Posterior vena cava (tissue), 2 donors: ENCODE data around the gene ASIC2. TPM values are rescaled to one million over a fixed set of nuclear protein-coding genes. Genes with fewer than 3 reads are reported as not detected.

Source experiments
- DNase-seq: peaks from one replicate; pipeline ENCODE4 v3.0.0-alpha.2; 2020; ENCODE audit warnings: low spot score
- intact Hi-C, 2 donors: fragments of 100-400 bp; cut with DNase I; formaldehyde crosslinking; loops; one replicate each; pipeline versions ENCODE4 v1.14.1 to v1.14.2; 2022 to 2023
- total RNA-seq, 2 donors: library from RNA; stranded (reverse); fragmentation: NEBNext Ultra II Directional; extraction: Animal tissue kit (Norgen Biotek cat#: 25700); gene quantifications; one replicate each; pipeline ENCODE4 v1.2.1, GENCODE V29; 2021
- donor health status: DM: yes; HTN: yes; CAD: no.
- donor health status: DM: yes; HTN: yes; CAD: no.

The ASIC2 gene
- total RNA-seq, 2 donors from 2014 or later, result not detected

DNA sequence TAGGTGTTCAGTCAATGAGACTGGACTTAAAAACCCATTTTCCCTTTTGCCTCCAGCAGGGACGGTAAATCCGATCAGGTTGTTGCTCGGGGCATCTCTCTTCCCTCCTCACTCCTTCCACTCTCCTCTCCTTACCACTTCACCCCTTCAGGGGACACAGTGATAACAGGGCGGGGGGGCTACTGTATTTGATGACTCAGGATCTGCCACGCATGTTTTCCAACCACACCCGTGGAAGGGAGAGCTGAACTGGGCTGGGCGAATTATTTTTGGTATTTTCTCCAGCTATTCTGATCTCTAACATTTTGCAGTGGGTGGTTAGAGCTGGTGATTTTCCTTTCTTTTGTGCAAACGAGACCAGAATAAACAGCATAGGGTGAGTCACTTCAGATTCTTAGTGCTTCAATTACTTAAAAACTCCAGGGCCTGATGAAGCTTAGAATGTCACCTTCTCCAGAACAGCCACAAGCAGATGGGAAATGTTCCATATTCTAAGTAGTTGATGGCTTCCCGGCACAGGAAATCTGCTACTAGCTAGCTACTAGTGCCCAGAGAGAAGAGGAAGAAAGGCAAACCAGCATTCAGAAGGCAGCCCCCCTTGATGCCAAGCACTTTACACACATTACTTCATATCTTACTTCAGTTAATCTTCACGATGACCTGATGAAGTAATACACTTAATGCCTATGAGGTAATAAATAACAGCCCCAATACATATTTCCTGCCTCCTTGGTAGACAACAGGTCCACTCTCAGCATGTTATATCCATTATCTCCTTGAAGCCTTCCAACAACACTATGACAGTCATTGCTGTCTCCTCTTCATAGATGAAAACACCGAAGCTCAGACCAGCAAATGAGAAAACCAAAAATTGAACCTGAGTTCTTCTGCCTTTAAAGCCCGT lies 74.1 kb downstream of the ASIC2 start:
- intact Hi-C loops, result no loop called here
- no peak for DNase-seq

DNA sequence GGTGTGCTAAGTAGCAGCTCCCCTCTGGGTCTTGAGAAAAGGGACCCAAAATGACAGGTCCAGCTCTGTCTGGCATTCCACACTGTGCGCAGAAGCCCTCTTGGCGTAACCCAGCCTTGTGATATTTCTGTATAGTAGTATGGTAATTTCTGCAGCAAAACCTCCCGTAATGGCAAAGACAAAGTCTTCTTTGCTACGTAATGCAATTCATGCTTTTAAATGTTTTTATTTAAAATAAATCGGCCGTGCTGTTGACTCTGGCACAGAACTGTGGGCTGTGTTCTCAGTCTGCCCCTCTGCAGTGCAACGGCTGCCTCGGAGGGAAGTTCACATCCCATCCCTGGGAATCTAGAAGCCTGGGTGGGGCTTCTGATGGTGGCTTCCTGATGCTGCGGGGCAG lies 75.2 kb downstream of the ASIC2 start:
- intact Hi-C loops, result no loop called here

DNA sequence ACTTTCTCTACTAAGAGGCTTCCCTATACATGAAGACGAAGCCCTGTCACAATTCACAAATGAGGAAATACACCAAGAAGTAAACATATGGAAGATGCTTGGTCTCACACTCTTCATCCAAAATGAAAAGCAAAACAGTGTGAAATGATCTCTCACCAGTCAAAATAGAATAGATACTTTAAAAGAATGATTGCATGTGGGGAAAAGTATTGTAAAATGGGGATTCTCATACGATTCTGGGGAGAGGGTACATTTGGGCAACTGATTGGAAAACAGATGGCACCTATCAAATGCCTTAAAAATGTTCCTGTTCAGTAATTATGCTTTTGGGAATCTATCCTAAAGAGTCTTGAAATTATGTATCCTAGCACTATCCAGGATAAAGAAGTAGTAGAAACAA lies 78.1 kb downstream of the ASIC2 start:
- DNase-seq, result no peak
- intact Hi-C loops, result no loop called here

More for the DNA sequence above, 75.2 kb downstream of the ASIC2 start:
- DNase-seq, result no peak

DNA sequence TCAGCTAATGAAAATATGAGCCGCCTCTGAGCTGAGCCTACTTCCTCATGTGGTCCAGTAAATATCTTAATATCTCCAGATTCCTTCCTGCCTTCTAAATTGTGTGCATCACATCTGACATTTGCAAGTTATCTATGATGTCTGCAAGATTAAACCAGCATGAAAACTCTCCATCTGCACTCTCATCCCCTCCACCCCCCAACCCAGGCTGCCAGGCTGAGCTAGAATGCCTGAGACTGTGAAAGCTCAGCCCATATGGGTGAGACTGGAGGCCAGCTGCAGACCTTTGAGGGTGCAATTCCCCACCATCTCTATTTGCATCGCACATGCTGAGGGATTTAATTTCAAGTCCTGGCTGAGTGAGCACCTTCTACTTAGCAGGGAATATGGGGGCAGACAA lies 82.8 kb downstream of the ASIC2 start:
- intact Hi-C loops, result no loop called here
- no peak for DNase-seq

DNA sequence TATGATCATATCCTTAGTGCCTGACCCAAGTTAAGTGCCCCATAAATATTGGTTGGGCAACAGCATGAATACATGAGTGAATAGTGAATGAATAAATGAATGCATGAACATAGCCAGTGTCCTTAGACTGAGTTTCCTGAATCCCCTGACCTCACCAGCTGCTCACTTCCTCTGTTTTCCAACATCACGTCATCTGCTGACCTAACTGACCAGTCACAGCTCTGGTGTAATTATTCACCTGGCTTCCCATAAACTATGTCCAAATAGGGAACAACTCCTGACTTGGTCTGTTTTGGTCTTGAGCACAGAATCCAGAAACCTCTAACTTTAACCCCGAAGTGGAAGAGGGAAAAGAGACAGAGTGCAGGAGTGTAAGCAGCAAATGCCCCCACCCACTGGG lies 83.4 kb downstream of the ASIC2 start:
- DNase-seq, result no peak

DNA sequence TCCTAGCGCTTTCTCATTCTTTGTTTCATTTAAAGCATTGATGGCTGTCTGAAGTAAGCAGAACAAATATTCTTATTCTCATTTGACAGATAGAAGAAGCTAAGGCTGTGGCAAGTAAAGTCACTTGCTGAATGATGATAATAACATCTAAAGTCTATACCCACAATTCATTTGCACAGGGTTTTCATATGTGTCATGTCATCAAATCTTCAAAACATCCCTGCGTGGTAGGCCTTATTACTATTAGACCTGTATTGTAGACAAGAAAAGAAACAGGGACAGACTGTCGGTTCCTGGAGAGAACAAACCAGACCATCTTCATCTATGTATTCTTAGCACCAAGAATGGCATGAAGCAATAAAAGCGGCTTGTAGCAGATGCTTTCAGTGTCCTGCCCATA lies 85.9 kb downstream of the ASIC2 start:
- DNase-seq, result no peak

More for the DNA sequence above, 83.4 kb downstream of the ASIC2 start:
- intact Hi-C loops, result loop anchor here in 1 of 2 donors (10.0 kb wide), 1 partner anchor 65 kb away; no protein-coding TSS in a partner anchor

DNA sequence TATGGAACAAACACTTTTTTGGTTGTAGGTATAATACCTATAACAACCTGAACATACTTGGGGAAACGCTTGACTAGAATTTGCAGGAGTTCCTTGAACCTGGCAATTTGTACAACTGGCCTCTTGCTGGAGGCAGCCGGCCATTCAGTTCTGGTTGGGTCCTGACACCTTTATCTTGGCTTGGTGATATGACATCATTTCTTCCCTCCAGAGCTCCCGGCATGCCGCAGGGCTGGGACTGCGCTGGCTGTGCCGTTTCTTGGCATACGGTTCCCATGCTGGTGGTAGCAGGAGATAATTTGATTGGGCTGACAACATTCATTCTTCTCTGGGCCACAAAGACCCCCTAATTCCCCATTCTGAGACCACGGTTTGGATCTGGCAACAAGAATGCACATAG lies 87.5 kb downstream of the ASIC2 start:
- no peak for DNase-seq
- intact Hi-C loops, result loop anchor here in 1 of 2 donors (10.0 kb wide), 1 partner anchor 69 kb away; no protein-coding TSS in a partner anchor

More for the DNA sequence above, 85.9 kb downstream of the ASIC2 start:
- intact Hi-C loops, result loop anchor here in 1 of 2 donors (10.0 kb wide), 1 partner anchor 68 kb away; no protein-coding TSS in a partner anchor

DNA sequence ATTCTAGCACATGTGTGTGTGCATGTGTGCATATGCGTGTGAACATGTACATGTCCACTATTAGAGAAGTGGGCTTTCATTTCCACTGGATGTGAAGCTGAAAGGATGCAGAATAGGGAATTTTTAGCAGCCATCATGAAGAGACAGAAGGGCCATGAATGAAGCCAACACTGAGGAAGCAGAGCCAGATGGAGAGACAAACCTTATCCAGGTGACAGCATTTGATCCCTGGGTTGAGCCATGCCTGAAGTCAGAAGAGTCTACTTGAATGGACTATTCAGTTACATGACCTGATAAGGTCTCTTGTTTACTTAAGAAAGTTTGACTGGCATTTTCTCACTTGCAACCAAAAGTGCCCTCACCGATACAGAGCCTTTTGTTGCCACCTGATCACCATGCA lies 88.4 kb downstream of the ASIC2 start:
- DNase-seq, result no peak
- intact Hi-C loops, result loop anchor here in 1 of 2 donors (10.0 kb wide), 1 partner anchor 70 kb away; no protein-coding TSS in a partner anchor

DNA sequence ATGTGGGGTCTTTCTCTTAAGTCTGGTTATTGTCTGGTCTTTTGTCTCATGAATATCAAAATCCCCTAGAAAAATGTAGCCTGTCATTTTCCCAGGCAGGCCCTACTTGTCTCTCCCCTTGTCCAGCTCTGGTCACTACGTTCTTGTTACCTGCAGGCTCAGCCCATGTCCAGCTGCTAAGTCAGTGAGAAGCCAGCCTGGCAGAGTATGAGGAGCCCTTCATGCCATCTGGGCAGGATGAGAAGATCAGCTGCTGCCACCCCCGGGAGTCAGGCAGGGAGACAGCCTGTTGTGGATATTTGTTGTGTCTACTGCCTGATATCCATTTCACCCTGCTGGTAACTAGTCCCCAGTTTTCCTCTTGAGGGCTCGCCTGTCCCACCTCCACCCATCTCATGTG lies 88.9 kb downstream of the ASIC2 start:
- intact Hi-C loops, result loop anchor here in 1 of 2 donors (10.0 kb wide), 1 partner anchor 71 kb away; no protein-coding TSS in a partner anchor
- no peak for DNase-seq

DNA sequence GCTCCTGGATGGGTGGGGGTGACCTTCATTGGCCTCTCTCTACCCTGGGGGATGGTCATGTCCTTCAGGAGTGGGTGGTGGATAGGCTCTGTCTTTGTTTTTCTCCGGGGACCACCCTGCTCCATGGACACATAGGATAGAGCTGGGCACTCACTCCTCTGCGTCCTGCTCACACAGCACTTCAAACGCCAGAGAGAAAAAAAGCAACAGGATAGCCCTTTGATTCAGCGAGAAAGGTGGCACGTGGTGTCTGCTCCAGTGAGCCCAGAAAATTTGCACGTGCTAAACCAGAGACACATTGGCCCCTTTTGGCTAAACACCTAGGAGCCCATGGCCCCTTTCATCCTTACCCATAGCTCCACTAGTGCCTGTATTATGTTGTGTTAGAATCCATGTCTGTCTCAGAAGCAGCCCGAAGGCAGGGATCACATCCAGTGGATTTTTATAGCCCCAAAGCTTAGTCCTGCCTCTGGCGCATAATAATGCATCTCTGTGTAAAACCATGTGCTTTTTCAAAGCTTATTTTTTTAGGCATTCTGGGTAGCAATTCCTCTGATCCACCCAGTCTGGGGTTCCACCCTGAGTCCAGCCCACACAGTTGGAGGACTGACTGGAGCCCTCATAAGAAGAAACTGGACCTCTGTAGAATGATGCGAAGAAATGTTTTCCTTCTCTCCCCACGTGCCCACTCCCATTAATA lies 90.1 kb downstream of the ASIC2 start:
- no peak for DNase-seq

DNA sequence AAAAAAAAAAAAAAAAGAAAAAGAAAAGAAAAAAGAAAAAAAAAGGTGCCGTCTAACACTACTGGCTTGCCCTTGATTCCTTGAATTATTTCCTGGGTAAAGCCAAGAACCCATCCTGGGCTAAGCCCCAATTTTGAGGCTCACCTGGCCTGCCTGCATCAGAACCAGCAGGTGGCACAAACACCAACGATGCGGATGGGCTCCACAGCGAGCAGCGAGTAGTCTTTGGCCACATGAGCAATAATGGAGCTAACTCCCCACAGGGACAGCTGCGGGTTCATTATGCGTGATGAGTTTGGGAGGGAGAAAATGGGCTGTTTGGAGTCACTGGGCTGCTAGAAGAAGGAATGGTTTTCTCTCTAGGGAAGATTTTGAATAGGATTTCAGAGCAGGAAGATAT lies 91.1 kb downstream of the ASIC2 start:
- intact Hi-C loops, result loop anchor here in 1 of 2 donors (10.0 kb wide), 1 partner anchor 73 kb away; no protein-coding TSS in a partner anchor
- no peak for DNase-seq

More for the DNA sequence above, 90.1 kb downstream of the ASIC2 start:
- intact Hi-C loops, result loop anchor here in 1 of 2 donors (10.0 kb wide), 1 partner anchor 72 kb away; no protein-coding TSS in a partner anchor

DNA sequence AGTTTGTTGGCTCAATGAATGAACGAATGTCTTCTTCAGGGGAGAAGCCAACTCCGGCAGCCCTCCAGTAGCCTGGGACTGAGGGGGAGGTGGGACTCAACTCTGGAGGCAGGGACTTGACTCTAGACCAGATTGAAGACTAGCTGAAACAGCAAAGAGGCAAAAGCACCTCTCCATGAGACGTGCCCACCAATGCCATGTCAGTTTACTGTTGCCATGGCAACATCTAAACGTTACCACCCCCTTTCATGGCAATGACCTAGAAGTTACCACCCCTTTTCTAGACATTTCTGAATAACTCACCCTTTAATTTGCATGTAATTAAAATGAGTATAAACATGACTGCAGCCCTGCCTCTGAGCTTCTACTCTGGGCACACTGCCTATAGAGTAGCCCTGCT lies 91.8 kb downstream of the ASIC2 start:
- no peak for DNase-seq

DNA sequence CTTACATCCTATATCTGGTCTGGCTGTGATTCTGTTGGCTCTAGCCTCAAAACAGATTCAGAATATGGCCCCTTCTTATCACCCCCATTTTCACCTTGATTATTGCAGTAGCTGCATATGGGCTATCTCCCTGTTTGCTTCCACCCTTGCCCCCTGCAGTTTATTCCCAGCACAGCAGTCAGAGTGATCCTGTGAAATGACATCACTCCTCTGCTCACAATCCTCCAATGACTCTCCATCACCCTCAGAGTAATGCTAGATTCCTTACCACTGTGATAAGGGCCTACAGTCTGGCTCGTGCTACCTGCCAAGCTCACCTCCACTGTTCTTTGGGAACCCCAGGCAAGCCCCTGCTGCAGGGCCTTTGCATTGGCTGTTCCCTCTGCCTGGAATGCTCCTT lies 92.5 kb downstream of the ASIC2 start:
- no peak for DNase-seq
- intact Hi-C loops, result loop anchor here in 1 of 2 donors (10.0 kb wide), 1 partner anchor 74 kb away; no protein-coding TSS in a partner anchor

More for the DNA sequence above, 91.8 kb downstream of the ASIC2 start:
- intact Hi-C loops, result loop anchor here in 1 of 2 donors (10.0 kb wide), 1 partner anchor 74 kb away; no protein-coding TSS in a partner anchor

DNA sequence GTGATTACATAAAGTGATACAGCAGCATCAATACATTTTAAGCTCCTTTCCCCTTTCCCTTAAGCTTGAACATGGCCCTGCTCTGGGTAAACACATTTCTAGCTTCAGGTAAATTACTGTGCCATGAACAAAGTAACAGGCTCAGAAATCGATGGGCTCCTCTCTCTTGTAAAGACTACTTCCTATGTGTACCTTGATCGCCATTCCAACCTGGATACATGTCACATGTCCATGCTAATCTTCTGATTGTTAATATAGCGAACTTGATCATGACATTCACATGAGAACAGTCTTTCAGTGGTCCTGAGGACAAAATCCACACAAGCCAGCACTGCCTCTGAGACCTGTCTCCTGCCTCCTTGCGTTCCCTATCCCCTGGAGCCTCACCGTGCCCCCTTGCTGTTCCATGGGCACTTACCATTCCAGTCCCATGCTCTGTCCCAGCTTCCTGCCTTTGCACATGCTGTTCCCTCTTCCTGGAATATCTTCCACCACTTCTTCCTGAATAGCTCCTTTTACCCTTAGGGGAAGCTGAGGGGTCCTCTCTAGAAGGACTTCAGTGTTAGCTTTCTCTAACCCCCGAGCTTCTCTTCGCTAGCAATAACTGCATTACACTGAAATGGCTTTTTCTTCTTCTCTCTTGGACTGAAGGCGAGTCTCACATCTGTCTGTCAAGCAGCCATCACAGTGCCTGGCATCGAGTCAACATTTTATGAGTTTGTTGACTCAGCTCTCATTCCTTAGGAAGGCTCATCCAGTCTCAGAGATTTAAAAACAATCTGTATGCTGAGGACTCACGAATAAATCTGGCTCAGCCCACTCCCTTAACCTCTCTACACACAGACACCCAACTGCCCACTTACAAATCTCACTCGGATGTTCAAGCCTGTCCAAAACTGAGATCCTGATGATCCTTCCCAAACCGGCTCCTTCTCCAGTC lies 93.3 kb downstream of the ASIC2 start:
- intact Hi-C loops, result loop anchor here in 1 of 2 donors (10.0 kb wide), 1 partner anchor 75 kb away; no protein-coding TSS in a partner anchor
- no peak for DNase-seq

DNA sequence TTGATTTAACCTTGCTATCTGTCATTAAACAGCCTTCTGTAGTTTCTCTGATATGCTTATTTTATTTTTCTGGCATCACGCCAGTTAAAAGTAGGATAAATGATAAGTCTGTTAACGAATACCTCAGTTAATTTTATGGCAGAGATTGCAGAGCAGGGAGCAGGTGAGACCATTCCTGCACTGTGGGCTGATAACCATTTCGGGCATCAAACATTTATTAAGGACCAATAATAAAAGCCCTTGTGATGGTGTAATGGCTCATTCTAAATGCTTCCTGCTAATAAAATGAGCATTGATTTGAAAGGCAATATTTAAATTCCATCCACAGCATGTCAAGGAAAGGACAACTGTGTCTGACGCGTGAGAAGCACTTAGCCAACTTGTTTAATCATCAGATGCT lies 94.1 kb downstream of the ASIC2 start:
- no peak for DNase-seq
- intact Hi-C loops, result no loop called here

DNA sequence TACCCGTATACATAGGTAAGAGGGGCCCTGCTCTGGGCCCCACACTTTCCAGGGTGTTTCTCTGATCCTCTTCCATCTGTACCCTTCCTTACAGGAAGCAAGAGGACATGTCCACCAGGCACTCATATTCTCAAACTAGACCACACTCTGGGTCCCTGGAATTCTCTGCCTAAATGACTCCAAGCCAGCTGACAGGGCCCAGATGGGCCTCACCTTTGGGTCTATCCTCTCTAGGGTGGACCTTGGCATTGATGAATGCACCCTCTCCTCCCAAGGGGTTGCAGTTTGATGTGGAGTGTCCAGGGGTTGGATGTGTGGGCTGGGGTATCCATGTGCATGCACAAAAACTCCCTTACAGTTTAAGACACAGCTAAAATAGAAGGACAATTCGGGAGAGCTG lies 95.8 kb downstream of the ASIC2 start:
- intact Hi-C loops, result no loop called here
- no peak for DNase-seq

DNA sequence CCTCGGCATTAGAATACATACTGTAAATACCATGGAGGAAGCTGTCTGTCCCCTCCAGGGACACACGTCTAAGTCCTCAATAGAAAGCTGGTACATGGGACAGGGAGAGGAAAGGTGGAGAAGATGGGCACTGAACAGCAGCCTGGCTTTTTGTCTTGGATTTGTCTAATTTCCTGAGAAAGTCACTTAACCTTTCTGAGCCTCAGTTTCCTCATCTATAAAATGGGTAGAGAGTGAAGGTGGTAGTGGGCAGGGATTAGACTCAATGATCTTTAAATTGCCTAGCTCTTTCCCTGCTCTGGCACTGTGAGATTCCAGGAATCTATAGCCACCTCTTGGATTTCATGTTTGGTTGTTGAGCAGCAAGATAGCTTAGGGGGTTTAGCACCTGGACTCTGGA lies 96.2 kb downstream of the ASIC2 start:
- DNase-seq, result no peak
- intact Hi-C loops, result no loop called here
